ENCODE results near the gene MTIF2. TPM values are rescaled to one million over a fixed set of nuclear protein-coding genes. Genes with fewer than 3 reads are reported as not detected.
"Not testable (repeated sequence)": the region's sequence is repeated elsewhere in the genome, so short reads cannot be mapped to it uniquely, and the experiment has no call there.

MTIF2 gene, protein sequence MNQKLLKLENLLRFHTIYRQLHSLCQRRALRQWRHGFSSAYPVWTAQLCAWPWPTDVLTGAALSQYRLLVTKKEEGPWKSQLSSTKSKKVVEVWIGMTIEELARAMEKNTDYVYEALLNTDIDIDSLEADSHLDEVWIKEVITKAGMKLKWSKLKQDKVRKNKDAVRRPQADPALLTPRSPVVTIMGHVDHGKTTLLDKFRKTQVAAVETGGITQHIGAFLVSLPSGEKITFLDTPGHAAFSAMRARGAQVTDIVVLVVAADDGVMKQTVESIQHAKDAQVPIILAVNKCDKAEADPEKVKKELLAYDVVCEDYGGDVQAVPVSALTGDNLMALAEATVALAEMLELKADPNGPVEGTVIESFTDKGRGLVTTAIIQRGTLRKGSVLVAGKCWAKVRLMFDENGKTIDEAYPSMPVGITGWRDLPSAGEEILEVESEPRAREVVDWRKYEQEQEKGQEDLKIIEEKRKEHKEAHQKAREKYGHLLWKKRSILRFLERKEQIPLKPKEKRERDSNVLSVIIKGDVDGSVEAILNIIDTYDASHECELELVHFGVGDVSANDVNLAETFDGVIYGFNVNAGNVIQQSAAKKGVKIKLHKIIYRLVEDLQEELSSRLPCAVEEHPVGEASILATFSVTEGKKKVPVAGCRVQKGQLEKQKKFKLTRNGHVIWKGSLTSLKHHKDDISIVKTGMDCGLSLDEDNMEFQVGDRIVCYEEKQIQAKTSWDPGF
- 20.1 TPM for polyA plus RNA-seq (2013, experiment 1 of 2; ENCODE audit: insufficient read length)
- polyA plus RNA-seq (2013, experiment 2 of 2; ENCODE audit: insufficient read length): 18.3 TPM

DNA sequence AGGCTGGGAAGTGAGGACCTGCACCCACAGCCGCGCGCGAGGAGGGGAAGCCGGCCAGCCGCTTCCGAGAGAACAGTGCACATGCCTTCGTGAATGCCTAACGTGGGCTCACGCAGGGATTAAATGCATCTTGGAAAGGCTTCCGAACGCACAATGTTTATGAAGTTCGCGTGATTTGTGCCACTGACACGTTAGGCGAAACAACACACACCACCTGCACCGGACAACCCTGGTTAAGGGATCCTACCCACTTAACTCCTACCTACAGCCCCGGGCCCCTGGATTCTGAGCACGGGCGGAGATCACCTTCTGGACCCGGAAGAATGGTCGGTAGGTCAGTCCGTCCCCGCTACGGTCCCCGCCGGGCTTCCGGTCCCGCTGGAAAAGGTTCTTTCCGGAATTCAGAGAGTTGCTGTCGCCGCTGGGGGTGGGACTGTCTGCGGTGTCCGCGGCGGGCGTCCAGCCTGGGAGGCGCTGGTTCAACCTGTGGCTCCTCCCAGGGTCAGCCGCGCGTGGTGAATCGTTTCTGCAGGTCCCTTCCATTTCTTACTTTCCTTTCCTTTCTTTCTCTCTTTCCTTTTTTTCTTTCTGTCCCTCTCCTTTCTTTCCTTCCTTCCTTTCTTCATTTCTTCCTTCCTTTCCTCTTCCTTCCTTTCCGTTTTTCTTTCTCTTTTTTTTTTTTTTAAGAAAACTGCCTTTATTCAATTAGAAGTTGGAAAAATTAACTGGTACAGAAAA, at the start of gene MTIF2:
Gene MTIF2 (minus strand): TSS at position 325 of the 738 bp plus-strand sequence. CDS start 5,373 bp downstream, outside the sequence.
- DNase-seq: peak; percentile 91

DNA sequence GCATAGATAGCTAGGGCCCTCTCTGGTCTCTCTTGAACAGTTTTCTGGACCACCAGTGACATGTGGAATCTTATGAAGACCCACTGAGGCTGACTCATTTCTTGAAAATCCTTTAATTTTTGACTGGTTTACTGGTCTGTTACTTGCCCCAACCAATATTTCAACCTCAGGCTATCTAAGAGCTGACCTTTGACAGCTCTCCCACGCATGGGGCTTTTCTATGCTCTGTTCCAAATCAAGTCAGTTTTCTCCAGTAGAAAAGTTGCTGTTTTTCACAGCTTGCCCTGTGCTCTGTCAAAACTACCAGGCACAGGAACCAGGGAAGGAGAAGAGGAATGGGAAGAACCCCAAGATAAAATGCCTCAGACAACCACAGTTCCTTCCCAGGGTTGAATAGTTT, 46.0 kb upstream of the MTIF2 start:
- no peak for DNase-seq

- peak; percentile 30 for DNase-seq
These were observed 42.4 kb upstream of the MTIF2 start for GRCh38 chr2:55311444-55311870.

- peak; percentile 66 for DNase-seq
These were observed 40.4 kb upstream of the MTIF2 start for GRCh38 chr2:55309446-55309845.

DNA sequence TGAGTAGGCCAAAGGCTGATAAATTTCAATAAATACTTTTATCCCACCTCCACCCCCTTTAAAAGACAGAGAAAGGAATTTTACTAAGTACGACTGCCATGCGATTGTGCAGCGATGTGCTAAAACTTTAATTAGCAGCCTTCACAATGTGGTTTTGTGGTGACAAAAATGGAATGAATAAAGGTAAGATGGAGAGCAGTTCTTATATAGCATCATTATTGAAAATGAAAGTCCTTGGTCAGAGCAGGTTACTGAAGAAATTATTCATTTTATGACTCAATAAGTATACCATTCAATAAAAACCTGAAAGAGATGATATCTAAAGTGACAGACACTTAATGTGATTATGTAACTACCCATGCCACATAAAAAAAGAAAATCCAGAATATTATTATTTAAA, 33.2 kb upstream of the MTIF2 start:
- DNase-seq: no peak

DNA sequence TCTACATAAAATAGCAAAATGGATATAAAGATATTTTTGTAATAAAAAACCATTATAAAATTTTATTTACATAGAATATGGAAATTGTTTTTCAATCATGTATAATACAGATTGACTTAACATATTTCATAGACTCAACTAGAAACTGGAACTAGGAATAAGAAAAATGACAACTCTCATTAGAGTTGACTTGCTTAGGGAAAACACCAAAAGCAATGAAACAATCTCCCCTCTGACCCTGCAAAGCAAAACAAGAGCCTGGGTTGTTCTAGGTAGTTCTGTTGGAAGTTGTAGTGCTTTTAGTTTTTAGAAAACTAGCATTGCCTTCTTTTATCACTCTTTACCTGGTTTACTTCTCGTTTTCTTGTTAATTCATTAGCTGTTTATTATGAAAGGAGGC, 32.2 kb upstream of the MTIF2 start:
- DNase-seq: no peak

- DNase-seq: no peak
These were observed 27.4 kb upstream of the MTIF2 start for GRCh38 chr2:55296393-55296792.

GRCh38 chr2:55283083-55283482, 14.1 kb upstream of the MTIF2 start:
- DNase-seq: no peak

DNA sequence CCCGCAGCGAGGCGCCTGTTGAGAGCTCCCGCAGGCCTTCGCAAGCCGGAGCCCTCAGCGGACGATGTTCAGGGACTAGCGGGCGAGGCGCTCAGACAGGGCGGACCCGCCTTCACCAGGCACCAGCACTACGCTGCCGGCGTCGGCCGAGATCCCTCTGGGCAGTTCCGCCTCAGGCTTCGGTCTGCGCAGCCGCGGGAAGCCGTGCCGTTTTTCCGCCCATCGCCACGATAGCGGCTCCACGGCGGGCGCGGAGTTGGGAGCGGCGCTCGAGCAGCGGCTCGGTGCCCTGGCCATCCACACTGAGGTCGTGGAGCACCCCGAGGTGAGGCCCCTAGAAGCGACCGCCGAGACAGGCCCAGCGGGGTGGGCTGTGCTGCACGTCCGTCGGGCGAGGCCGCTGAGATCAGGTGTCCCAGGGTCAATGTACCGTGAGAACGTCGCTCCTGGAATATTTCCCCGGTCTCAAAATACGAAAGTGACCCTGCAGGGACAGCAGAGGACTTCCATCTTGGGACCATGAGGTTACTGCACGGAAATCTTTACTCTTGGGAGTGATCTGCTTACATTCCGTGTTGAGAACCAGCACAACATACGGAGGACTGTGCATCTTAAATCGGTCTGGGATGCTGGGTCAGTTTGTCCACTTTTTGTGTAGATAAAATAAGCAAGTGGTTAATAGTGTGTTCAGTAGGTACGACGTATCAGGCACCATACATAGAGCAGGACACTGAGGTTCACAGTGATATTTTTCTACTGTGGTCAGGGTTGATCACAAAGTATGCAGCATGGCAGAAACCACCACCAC, 13.3 kb upstream of the MTIF2 start:
- DNase-seq: peak; percentile 86

DNA sequence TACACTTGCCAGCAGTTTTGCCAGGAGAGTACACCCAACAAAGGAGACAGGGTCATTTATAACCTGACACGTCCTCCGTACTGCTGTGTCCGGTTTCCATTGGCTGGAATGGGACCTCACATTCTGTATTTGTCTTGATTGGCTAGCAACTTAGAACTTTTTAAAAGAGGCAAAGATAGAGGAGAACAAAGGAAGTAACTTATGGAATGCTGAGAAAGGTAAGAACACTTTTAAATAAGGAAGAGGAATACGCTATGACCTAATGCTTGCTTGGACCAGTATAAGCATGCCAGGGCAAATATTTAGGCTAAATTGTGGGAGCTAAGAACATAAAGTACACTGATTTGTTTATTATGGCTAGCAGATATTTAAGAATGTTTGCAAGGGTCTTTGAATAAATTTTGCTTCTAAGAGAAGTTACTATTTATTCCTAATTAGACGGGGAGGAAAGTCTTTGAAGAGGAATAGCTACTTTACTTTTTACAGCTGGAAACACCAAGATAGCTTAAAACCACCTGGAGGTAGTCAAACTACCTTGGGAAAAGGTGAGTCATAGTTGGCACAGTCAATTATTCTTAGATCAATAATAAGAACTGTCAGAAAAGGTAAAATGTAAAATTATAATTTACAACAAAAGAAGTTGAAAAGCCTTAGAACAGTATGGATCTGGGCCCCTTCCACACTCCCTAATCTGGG, 12.0 kb upstream of the MTIF2 start:
- not testable (repeated sequence) for DNase-seq

DNA sequence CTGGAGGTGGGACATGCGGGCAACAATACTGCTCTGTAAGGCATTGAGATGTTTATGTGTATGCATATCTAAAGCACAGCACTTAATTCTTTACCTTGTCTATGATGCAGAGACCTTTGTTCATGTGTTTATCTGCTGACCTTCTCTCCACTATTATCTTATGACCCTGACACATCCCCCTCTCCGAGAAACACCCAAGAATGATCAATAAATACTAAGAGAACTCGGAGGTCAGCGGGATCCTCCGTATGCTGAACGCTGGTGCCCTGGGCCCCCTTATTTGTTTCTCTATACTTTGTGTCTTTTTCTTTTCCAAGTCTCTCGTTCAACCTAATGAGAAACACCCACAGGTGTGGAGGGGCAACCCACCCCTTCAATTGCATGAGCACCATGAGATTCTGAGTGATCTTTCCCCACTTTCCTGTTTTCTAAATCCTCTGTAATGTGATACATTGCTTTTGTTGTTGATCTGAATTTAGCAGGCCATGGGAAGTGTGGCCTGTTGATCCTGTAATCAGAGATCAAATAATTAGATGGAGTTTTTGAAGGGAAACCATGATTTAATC, 10.9 kb upstream of the MTIF2 start:
- DNase-seq: not testable (repeated sequence)

DNA sequence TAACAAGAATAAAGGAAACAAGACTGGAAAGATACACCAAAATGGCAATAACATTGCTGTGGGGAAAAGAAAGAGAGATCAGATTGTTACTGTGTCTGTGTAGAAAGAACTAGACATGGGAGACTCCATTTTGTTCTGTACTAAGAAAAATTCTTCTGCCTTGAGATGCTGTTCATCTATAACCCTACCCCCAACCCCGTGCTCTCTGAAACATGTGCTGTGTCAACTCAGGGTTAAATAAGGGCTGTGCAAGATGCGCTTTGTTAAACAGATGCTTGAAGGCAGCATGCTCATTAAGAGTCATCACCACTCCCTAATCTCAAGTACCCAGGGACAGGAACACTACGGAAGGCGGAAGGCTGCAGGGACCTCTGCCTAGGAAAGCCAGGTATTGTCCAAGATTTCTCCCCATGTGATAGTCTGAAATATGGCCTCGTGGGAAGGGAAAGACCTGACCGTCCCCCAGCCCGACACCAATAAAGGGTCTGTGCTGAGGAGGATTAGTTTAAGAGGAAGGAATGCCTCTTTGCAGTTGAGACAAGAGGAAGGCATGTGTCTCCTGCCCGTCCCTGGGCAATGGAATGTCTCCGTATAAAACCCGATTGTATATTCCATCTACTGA, 10.3 kb upstream of the MTIF2 start:
- not testable (repeated sequence) for DNase-seq

DNA sequence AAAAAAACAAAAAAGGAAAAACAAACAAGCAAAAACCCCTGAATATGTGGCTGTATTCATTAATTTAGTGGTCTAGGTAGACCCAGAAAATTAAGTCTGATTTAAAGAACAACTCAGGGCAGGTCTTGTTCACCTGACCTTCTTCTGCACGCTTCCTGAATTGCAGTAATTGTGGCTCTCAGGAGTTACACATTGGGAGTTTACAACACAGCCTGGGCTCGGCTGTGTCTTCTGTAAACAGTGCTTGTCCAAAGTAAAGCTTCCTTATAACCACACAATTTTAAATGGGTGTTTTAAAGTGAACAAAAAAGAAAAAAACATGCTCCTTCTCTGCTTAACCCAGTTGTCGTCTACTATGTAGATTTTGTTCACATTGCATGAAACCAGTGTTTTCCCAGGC, 8.3 kb upstream of the MTIF2 start:
- no peak for DNase-seq

DNA sequence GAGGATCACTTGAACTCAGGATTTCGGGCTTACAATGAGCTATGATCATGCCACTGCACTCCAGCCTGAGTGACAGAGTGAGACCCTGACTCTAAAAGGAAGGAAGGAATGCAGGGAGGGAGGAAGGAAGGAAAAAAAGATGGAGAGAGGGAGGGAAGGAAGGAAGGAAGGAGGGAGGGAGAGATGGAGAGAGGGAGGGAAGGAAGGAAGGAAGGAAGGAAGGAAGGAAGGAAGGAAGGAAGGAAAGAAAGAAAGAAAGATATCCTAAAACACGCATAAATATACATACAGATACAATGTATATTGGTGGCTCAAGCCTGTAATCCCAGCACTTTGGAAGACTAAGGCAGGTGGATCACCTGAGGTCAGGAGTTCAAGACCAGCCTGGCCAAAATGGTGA, 5.3 kb upstream of the MTIF2 start:
- not testable (repeated sequence) for DNase-seq

DNA sequence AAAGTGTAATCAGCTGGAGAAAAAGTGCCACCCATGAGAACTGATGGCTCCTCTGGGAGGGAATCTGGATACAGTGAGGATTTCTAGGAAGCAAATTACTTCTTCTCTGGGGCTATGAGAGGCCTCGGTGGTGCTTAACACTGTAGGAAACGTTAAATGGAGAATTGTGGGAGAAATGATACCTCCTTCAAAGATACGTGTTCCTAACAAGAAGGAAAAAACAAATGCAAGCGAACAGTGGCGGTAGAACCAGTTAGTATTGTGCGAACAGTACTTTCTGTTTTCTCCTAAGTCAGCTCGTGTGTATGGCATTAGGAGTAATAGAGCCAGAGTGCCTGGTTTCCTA, 587 bp upstream of the MTIF2 start:
- peak; percentile 1 for DNase-seq

GRCh38 chr2:55268288-55268906, 634 bp downstream of the MTIF2 start:
- DNase-seq: peak; percentile 1

DNA sequence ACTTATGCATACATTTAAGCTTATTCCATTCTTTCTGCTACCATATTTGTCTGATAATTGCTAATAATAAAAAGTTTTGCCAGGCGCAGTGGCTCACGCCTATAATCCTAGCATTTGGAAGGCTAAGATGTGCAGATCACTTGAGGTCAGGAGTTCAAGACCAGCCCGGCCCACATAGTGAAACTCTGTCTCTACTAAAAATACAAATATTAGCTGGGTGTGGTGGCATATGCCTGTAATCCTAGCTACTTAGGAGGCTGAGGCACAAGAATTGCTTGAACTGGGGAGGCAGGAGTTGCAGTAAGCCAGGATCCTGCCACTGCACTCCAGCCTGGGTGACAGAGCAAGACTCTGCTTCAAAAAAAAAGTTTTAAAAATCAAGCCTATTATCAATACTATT, 9.4 kb downstream of the MTIF2 start:
- DNase-seq: not testable (repeated sequence)

- no peak for DNase-seq
These were observed 16.2 kb downstream of the MTIF2 start for GRCh38 chr2:55252832-55253231.

GRCh38 chr2:55247025-55247424, 22.0 kb downstream of the MTIF2 start:
- no peak for DNase-seq

DNA sequence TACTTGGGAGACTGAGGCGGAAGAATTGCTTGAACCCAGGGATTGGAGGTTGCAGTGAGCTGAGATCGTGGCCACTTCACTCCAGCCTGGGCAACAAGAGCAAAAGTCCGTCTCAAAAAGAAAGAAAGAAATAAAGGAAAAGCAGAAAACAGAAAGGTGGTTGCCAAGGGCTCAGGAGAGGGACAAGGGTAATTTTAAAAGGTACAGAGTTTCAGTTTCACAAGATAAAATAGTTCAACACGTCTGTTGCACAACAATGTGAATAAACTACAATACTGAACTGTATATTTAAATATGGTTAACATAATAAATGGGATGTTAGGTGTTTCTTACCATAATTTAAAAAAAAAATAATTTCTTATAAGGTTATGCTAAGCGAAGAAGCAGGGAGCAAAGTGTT, 23.6 kb downstream of the MTIF2 start:
- DNase-seq: no peak
